H1 (cell line): ENCODE measurements around the gene SFR1. TPM values are rescaled to one million over a fixed set of nuclear protein-coding genes. Genes with fewer than 3 reads are reported as not detected.

ENCODE experiments used
- CTCF ChIA-PET: fragments of 300-600 bp; sonication (Branson Sonifier 250); formaldehyde crosslinking; loops from one replicate; lab custom pipeline; 2021; ENCODE audit not compliant: partially characterized antibody; lab: Charles Lee
- POLR2A ChIA-PET: fragments of 300-600 bp; sonication (Branson Sonifier 250); formaldehyde crosslinking; loops from one replicate; lab custom pipeline; 2021; ENCODE audit warnings: inconsistent platforms; ENCODE audit not compliant: partially characterized antibody; lab: Charles Lee
- DNase-seq, 2 experiments: peaks; one replicate each; pipeline versions ENCODE4 v3.0.0 to v3.0.0-alpha.2; 2010 to 2022; ENCODE audit warnings: low spot score in 2 of 2, low read depth in 1 of 2, mixed read lengths in 1 of 2
- FAIRE-seq: peaks from 2 replicates; lab custom pipeline; 2011; peaks lifted over from hg19 to GRCh38; lab: Jason Lieb, UNC
- H2AFZ ChIP-seq: 2 replicates; pipeline ENCODE4 v1.8.1; 2012; ENCODE audit warnings: low read length, inconsistent platforms
- H2AK5ac ChIP-seq: 2 replicates; pipeline ENCODE4 v1.6.1; 2013; ENCODE audit warnings: low read depth, low read length
- H2BK120ac ChIP-seq: replicated peaks from 2 replicates; pipeline ENCODE3; 2013; ENCODE audit warnings: low read depth, low read length, inconsistent platforms
- H2BK12ac ChIP-seq: 2 replicates; pipeline ENCODE4 v1.6.1; 2013; ENCODE audit warnings: low read depth, low read length
- H2BK15ac ChIP-seq: 2 replicates; pipeline ENCODE4 v1.6.1; 2013; ENCODE audit warnings: low read length
- H2BK20ac ChIP-seq: 2 replicates; pipeline ENCODE4 v1.6.1; 2013; ENCODE audit warnings: low read length
- H2BK5ac ChIP-seq: 2 replicates; pipeline ENCODE4 v1.6.1; 2013; ENCODE audit warnings: low read depth, low read length
- H3K14ac ChIP-seq: 2 replicates; pipeline ENCODE4 v1.6.1; 2013; ENCODE audit warnings: inconsistent platforms; ENCODE audit not compliant: insufficient read length
- H3K18ac ChIP-seq: 2 replicates; pipeline ENCODE4 v1.6.1; 2013; ENCODE audit warnings: low read length; ENCODE audit errors: extremely low read depth
- H3K23ac ChIP-seq: 2 replicates; pipeline ENCODE4 v1.6.1; 2013; ENCODE audit warnings: inconsistent platforms; ENCODE audit not compliant: insufficient read length
- H3K23me2 ChIP-seq: 2 replicates; pipeline ENCODE4 v1.6.1; 2013; ENCODE audit warnings: low read depth, low read length
- H3K27ac ChIP-seq: 2 replicates; pipeline ENCODE4 v1.6.1; 2011; ENCODE audit warnings: low read depth, low read length, inconsistent platforms
- H3K27me3 ChIP-seq, 4 experiments: replicated peaks in 1 of 4; 1 replicate in 1 of 4; 2 replicates in 3 of 4; pipeline versions ENCODE4 v1.6.1 to v1.8.1; 2011 to 2013; ENCODE audit warnings: low read length in 3 of 4, mild to moderate bottlenecking in 3 of 4, inconsistent platforms in 2 of 4, mixed read lengths in 2 of 4, moderate library complexity in 1 of 4; ENCODE audit not compliant: control insufficient read depth in 3 of 4, insufficient read depth in 3 of 4; ENCODE audit errors: extremely low read depth in 1 of 4
- H3K36me3 ChIP-seq, 4 experiments: 2 replicates each; pipeline versions ENCODE4 v1.6.1 to v1.8.1; 2011 to 2013; ENCODE audit warnings: mild to moderate bottlenecking in 4 of 4, low read length in 3 of 4, moderate library complexity in 2 of 4, control low read depth in 1 of 4, inconsistent platforms in 1 of 4; ENCODE audit not compliant: insufficient read depth in 4 of 4, control insufficient read depth in 2 of 4
- H3K4ac ChIP-seq: replicated peaks from 2 replicates; pipeline ENCODE3; 2013; ENCODE audit warnings: low read length, low read depth, mixed read lengths, inconsistent platforms; ENCODE audit not compliant: insufficient read length
- H3K4me1 ChIP-seq, 4 experiments: replicated peaks in 1 of 4; 1 replicate in 1 of 4; 2 replicates in 3 of 4; pipeline versions ENCODE4 v1.6.1 to v1.8.1; 2011 to 2013; ENCODE audit warnings: low read length in 3 of 4, inconsistent platforms in 2 of 4, mixed read lengths in 1 of 4; ENCODE audit not compliant: insufficient read depth in 4 of 4, control insufficient read depth in 3 of 4
- H3K4me2 ChIP-seq, 2 experiments: 2 replicates each; pipeline versions ENCODE4 v1.6.1 to v1.8.1; 2011 to 2013; ENCODE audit warnings: low read depth in 2 of 2, low read length in 2 of 2, control low read depth in 1 of 2, inconsistent platforms in 1 of 2, mild to moderate bottlenecking in 1 of 2; ENCODE audit not compliant: insufficient read depth in 1 of 2
- H3K4me3 ChIP-seq, 4 experiments: fragments of 200-600, 300-600 bp in 1 of 4; sonication (generic), shearing (Covaris generic), sonication (Bioruptor Twin) in 1 of 4; 2 replicates each; pipeline versions ENCODE4 v1.5.1 to v1.8.1; 2011 to 2016; ENCODE audit warnings: low read length in 4 of 4, low read depth in 3 of 4, control low read depth in 2 of 4, inconsistent platforms in 2 of 4, mild to moderate bottlenecking in 2 of 4, mixed read lengths in 1 of 4, moderate library complexity in 1 of 4; ENCODE audit not compliant: insufficient read depth in 2 of 4; ENCODE audit errors: extremely low read depth in 1 of 4
- H3K56ac ChIP-seq: replicated peaks from 2 replicates; pipeline ENCODE3; 2013; ENCODE audit warnings: low read depth, mild to moderate bottlenecking, mixed read lengths, low read length, inconsistent platforms; ENCODE audit not compliant: insufficient read length
- H3K79me1 ChIP-seq: 2 replicates; pipeline ENCODE4 v1.6.1; 2013; ENCODE audit warnings: low read depth, low read length, control low read depth
- H3K79me2 ChIP-seq, 2 experiments: 2 replicates each; pipeline versions ENCODE4 v1.6.1 to v1.8.1; 2012 to 2013; ENCODE audit warnings: low read length in 2 of 2, mild to moderate bottlenecking in 2 of 2, inconsistent platforms in 1 of 2; ENCODE audit not compliant: insufficient read depth in 2 of 2, control insufficient read depth in 1 of 2
- H3K9ac ChIP-seq, 4 experiments: replicated peaks in 1 of 4; 1 replicate in 1 of 4; 2 replicates in 3 of 4; pipeline versions ENCODE4 v1.6.1 to v1.8.1; 2011 to 2013; ENCODE audit warnings: low read depth in 3 of 4, low read length in 3 of 4, control low read depth in 2 of 4, mild to moderate bottlenecking in 2 of 4, moderate library complexity in 2 of 4, inconsistent platforms in 1 of 4; ENCODE audit errors: extremely low read depth in 1 of 4
- H3K9me3 ChIP-seq, 2 experiments: 2 replicates each; pipeline versions ENCODE4 v1.6.1 to v1.8.1; 2012 to 2013; ENCODE audit warnings: mild to moderate bottlenecking in 2 of 2, moderate library complexity in 2 of 2, control low read depth in 1 of 2, inconsistent platforms in 1 of 2, low read depth in 1 of 2, low read length in 1 of 2, mixed read lengths in 1 of 2; ENCODE audit not compliant: insufficient read depth in 2 of 2
- H4K20me1 ChIP-seq, 2 experiments: replicated peaks in 1 of 2; 2 replicates each; pipeline versions ENCODE3 to v1.8.1; 2011 to 2013; ENCODE audit warnings: inconsistent platforms in 2 of 2, low read length in 2 of 2, mild to moderate bottlenecking in 1 of 2; ENCODE audit not compliant: insufficient read depth in 2 of 2, control insufficient read depth in 1 of 2
- H4K5ac ChIP-seq: 2 replicates; pipeline ENCODE4 v1.6.1; 2013; ENCODE audit warnings: low read length, low read depth, mixed read lengths, inconsistent platforms; ENCODE audit not compliant: insufficient read length
- H4K8ac ChIP-seq: 2 replicates; pipeline ENCODE4 v1.8.0; 2013; ENCODE audit warnings: mild to moderate bottlenecking, moderate library complexity, low read length, inconsistent platforms; ENCODE audit not compliant: insufficient read depth; ENCODE audit errors: extremely low read depth
- H4K91ac ChIP-seq: replicated peaks from 2 replicates; pipeline ENCODE3; 2013; ENCODE audit warnings: low read length, mixed read lengths, inconsistent platforms; ENCODE audit not compliant: insufficient read length
- CBX5 ChIP-seq: fragments of 300-800, 300-1000 bp; sonication (generic); IDR thresholded peaks from 2 replicates; pipeline ENCODE4 v1.7.1; 2016; ENCODE audit warnings: antibody characterized with exemption, low read length, low read depth
- PHF8 ChIP-seq: fragments of 200-600 bp; sonication (generic); conservative IDR thresholded peaks from 2 replicates; pipeline ENCODE4 v1.7.1; 2012; ENCODE audit warnings: low read depth, mild to moderate bottlenecking, inconsistent platforms, low read length, moderate library complexity
- POU5F1 ChIP-seq: IDR thresholded peaks from 2 replicates; pipeline ENCODE4 v1.6.1; 2011; ENCODE audit warnings: low read depth, mild to moderate bottlenecking, low read length, moderate library complexity
- RBBP5 ChIP-seq: IDR thresholded peaks from 2 replicates; pipeline ENCODE4 v1.7.1; 2012; ENCODE audit warnings: low read depth, mild to moderate bottlenecking, inconsistent platforms, low read length, moderate library complexity, borderline replicate concordance
- TBP ChIP-seq: IDR thresholded peaks from 2 replicates; pipeline ENCODE4 v1.6.1; 2011; ENCODE audit warnings: low read depth, low read length, improper control_type of control experiment
- ZNF274 ChIP-seq: IDR thresholded peaks from 2 replicates; pipeline ENCODE4 v1.7.0; 2012; ENCODE audit warnings: low read length, borderline replicate concordance; ENCODE audit errors: extremely low read depth
- WGBS, 2 experiments: shearing (Covaris generic) in 1 of 2; methylation state at CpG; one replicate each; pipeline versions ENCODE4 v1.1.6 to v1.1.7; 2013 to 2015; ENCODE audit warnings: low lambda C conversion rate in 2 of 2, mixed read lengths in 2 of 2, inconsistent platforms in 1 of 2, low coverage in 1 of 2, missing lambda C conversion rate in 1 of 2; ENCODE audit not compliant: insufficient replicate concordance in 2 of 2, insufficient coverage in 1 of 2, insufficient read length in 1 of 2; ENCODE audit errors: extremely low coverage in 1 of 2, missing lambda C conversion rate in 1 of 2; 5-methylcytosine and 5-hydroxymethylcytosine counted together
- polyA plus RNA-seq, 7 experiments: library from polyadenylated mRNA; depleted of rRNA in 3 of 7; stranded (reverse) in 5 of 7; unstranded in 2 of 7; fragments of >200 nt in 5 of 7; fragments of 200-250 nt in 2 of 7; gene quantifications; 1 replicate in 5 of 7; 2 replicates in 1 of 7; 4 replicates in 1 of 7; pipeline versions ENCODE4 v1.2.1 to v1.2.3, GENCODE V29; 2011 to 2013; ENCODE audit warnings: missing spikeins in 2 of 7, mixed read lengths in 2 of 7
- total RNA-seq: library from RNA; stranded (reverse); fragmentation: NEBNext Ultra II Directional; extraction: Animal tissue kit (Norgen Biotek cat#: 25700); gene quantifications from 2 replicates; pipeline ENCODE4 v1.2.1, GENCODE V29; 2021

Gene SFR1
- total and polyA plus RNA-seq, 2 of the 8 experiments (the other 6 are each of a cell fraction or from before 2014, with no cell fraction given), result 3.4 to 7.7 TPM

DNA sequence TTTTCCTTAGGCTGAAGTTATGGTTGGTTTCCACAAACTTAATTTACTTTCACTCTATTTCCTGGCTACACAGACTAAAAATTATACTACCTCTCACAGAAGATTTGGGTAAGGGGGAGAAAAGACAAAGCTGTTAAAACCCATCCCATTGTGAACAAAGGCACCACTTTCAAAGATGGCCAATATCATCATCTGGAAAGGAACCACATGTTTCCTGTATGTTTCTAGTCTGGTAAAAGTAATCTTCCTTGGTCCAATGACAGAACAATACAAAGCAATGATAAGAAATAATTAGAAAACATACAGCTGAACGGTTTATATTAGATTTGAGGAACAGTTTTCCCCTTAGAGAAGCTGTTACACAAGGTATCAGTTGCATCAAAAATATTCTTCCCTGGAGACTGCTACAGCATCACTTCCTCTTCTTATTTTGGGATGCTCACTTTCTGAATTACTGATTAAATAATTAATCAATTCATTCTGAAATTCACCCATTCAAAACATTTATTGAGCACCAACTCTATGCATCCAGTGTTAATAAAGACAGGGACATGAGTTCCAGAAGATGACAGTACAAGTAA, 8.5 kb upstream of the SFR1 start:
- no peak for FAIRE-seq
- Histone ChIP-seq H3K4ac (no peak overlapping the region), H4K20me1 (no peaks in the 10 kb centered on the region), H3K4me1 (no peaks in the 10 kb centered on the region), H4K91ac (no peak overlapping the region), H3K23me2 (no peaks in the 10 kb centered on the region), H3K27me3 (no peaks in the 10 kb centered on the region), H3K4me2 (no peak overlapping the region), H2BK120ac (no peak overlapping the region), H3K4me3 (no peak overlapping the region), H3K23ac (no peak overlapping the region), H4K8ac (no peak overlapping the region), H3K18ac (no peak overlapping the region), H2AK5ac (no peak overlapping the region), H3K9me3 (no peaks in the 10 kb centered on the region; a peak in 1 of 4 replicates), H3K14ac (no peak overlapping the region), H2BK20ac (no peak overlapping the region), H3K36me3 (no peaks in the 10 kb centered on the region), H3K27ac (no peak overlapping the region), H3K9ac (no peak overlapping the region), H2AFZ (no peak overlapping the region), H3K79me2 (no peaks in the 10 kb centered on the region), H2BK15ac (no peak overlapping the region), H3K79me1 (no peaks in the 10 kb centered on the region), H4K5ac (no peak overlapping the region), H2BK5ac (no peak overlapping the region)
- WGBS, 2 experiments, result 88% methylated on average over 1 of the region's 1 CpG; no CpG with 5 or more reads in 1 of the 2 experiments
- ChIA-PET POLR2A (interaction anchor here (1.3 kb wide), 1 partner anchor 8 kb away, joined by 5 read pairs; the partner anchor contains the start of gene SFR1), CTCF (interaction anchor here (2.4 kb wide), 1 partner anchor 14 kb away, joined by 6 read pairs; no protein-coding TSS in a partner anchor)
- TF ChIP-seq CBX5 (no peak), PHF8 (no peak), RBBP5 (no peak), POU5F1 (no peak), ZNF274 (no peak), TBP (no peak)
- TF ChIP-seq, all 59 proteins: peak for 0
- no peak overlapping the region for H3K56ac ChIP-seq
- H2BK12ac ChIP-seq, result no peak overlapping the region
- no peak for DNase-seq
